GM12878 (cell line): Measurements from ENCODE around the gene ARCN1. TPM values are rescaled to one million over a fixed set of nuclear protein-coding genes. Genes with fewer than 3 reads are reported as not detected.

Experiments used
- microRNA-seq: library from miRNA; unstranded; fragments of <30 nt; microRNA quantifications from one replicate; pipeline ENCODE4, GENCODE V29; 2018
- polyA plus RNA-seq, 11 experiments: library from polyadenylated mRNA; depleted of rRNA in 4 of 11; unstranded in 6 of 11; stranded (reverse) in 5 of 11; fragments of >200 nt; fragmentation: Nextera tagmentation in 4 of 11; fragmentation: Illumina TruSeq in 1 of 11; extraction: Ambion mirVana in 4 of 11; extraction: Trizol in 1 of 11; gene quantifications; 1 replicate in 1 of 11; 2 replicates in 10 of 11; pipeline versions ENCODE4 v1.2.1 to v1.2.3, GENCODE V29; 2011 to 2016; ENCODE audit warnings: inconsistent platforms in 2 of 11, missing spikeins in 2 of 11, low read depth in 1 of 11
- small RNA-seq: library from RNA; depleted of rRNA; stranded (forward); fragments of <200 nt; gene quantifications from one replicate; pipeline ENCODE3, GENCODE V24; 2014
- total RNA-seq, 4 experiments: library from RNA; depleted of rRNA in 3 of 4; stranded (reverse); fragments of >200 nt in 3 of 4; fragmentation: Illumina TruSeq in 1 of 4; extraction: Trizol in 1 of 4; gene quantifications; 2 replicates each; pipeline versions ENCODE4 v1.2.1 to v1.2.3, GENCODE V29; 2013 to 2021

The ARCN1 gene
- total and polyA plus RNA-seq, 10 of the 15 experiments (the other 5 are each of a cell fraction or from before 2014, with no cell fraction given): 33.3 to 172 (median 106) TPM

Small RNA genes lying within 50 kb of the gene (microRNA-seq; reads per million reads assigned to microRNA genes)
- gene MIR6716: not detected

Small RNA genes lying within 50 kb of the gene (small RNA-seq; reads per million reads assigned to genes)
- gene RNU6-1157P: not detected

Other genes starting within 250 kb of the ARCN1 start
Only the 7 nearest of the 11 such genes appear.
- gene ATP5MG, start 170.8 kb upstream of the ARCN1 start, total RNA-seq (2014; rRNA removed): 211 and 295 TPM in 2 replicates
- gene ATP5MG, start 170.8 kb upstream of the ARCN1 start, total RNA-seq (2014; rRNA removed; fragmentation: Illumina TruSeq; extraction: Trizol): 317 and 321 TPM in 2 replicates
- 316 and 333 TPM in 2 replicates for gene ATP5MG, start 170.8 kb upstream of the ARCN1 start, total RNA-seq (2021)
- 735 and 1,009 TPM in 2 replicates for gene ATP5MG, start 170.8 kb upstream of the ARCN1 start, polyA plus RNA-seq (2011; rRNA removed)
- gene ATP5MG, start 170.8 kb upstream of the ARCN1 start, polyA plus RNA-seq (2014; fragmentation: Illumina TruSeq; extraction: Trizol): 287 and 299 TPM in 2 replicates
- gene ATP5MG, start 170.8 kb upstream of the ARCN1 start, polyA plus RNA-seq (2014; fragmentation: Nextera tagmentation; extraction: Ambion mirVana): 1,000 to 10,000 TPM; 2,154 to 2,276 TPM
- 531 and 577 TPM in 2 replicates for gene ATP5MG, start 170.8 kb upstream of the ARCN1 start, polyA plus RNA-seq (2014; rRNA removed)
- gene ATP5MG, start 170.8 kb upstream of the ARCN1 start, polyA plus RNA-seq (2016; fragmentation: Nextera tagmentation; extraction: Ambion mirVana): 1,000 to 10,000 TPM; 1,057 to 1,150 TPM
- gene KMT2A, start 135.9 kb upstream of the ARCN1 start, total RNA-seq (2014; rRNA removed): 24.9 and 25.2 TPM in 2 replicates
- gene KMT2A, start 135.9 kb upstream of the ARCN1 start, total RNA-seq (2014; rRNA removed; fragmentation: Illumina TruSeq; extraction: Trizol): 28.1 and 30.4 TPM in 2 replicates
- 52.6 and 56.9 TPM in 2 replicates for gene KMT2A, start 135.9 kb upstream of the ARCN1 start, total RNA-seq (2021)
- 25.7 and 27.1 TPM in 2 replicates for gene KMT2A, start 135.9 kb upstream of the ARCN1 start, polyA plus RNA-seq (2011; rRNA removed)
- gene KMT2A, start 135.9 kb upstream of the ARCN1 start, polyA plus RNA-seq (2014; fragmentation: Illumina TruSeq; extraction: Trizol): 38.6 and 39.0 TPM in 2 replicates
- gene KMT2A, start 135.9 kb upstream of the ARCN1 start, polyA plus RNA-seq (2014; fragmentation: Nextera tagmentation; extraction: Ambion mirVana): 1 to 10 TPM; 6.1 to 7.4 TPM
- 25.4 and 28.9 TPM in 2 replicates for gene KMT2A, start 135.9 kb upstream of the ARCN1 start, polyA plus RNA-seq (2014; rRNA removed)
- 10 to 100 TPM; 11.2 to 12.7 TPM for gene KMT2A, start 135.9 kb upstream of the ARCN1 start, polyA plus RNA-seq (2016; fragmentation: Nextera tagmentation; extraction: Ambion mirVana)
- gene TTC36, start 44.9 kb upstream of the ARCN1 start, total RNA-seq (2014; rRNA removed): 0.49 TPM in 1 of 2 replicates, not detected in the other
- gene TTC36, start 44.9 kb upstream of the ARCN1 start, total RNA-seq (2014; rRNA removed; fragmentation: Illumina TruSeq; extraction: Trizol): not detected in 2 replicates
- 0.27 TPM in 1 of 2 replicates, not detected in the other for gene TTC36, start 44.9 kb upstream of the ARCN1 start, total RNA-seq (2021)
- gene TTC36, start 44.9 kb upstream of the ARCN1 start, polyA plus RNA-seq (2011; rRNA removed): not detected in 2 replicates
- not detected in 2 replicates for gene TTC36, start 44.9 kb upstream of the ARCN1 start, polyA plus RNA-seq (2014; fragmentation: Illumina TruSeq; extraction: Trizol)
- gene TTC36, start 44.9 kb upstream of the ARCN1 start, polyA plus RNA-seq (2014; fragmentation: Nextera tagmentation; extraction: Ambion mirVana): not detected
- 0.22 and 0.28 TPM in 2 replicates for gene TTC36, start 44.9 kb upstream of the ARCN1 start, polyA plus RNA-seq (2014; rRNA removed)
- gene TTC36, start 44.9 kb upstream of the ARCN1 start, polyA plus RNA-seq (2016; fragmentation: Nextera tagmentation; extraction: Ambion mirVana): under 1 TPM; 0.59 to 0.78 TPM
- 7.9 and 13.9 TPM in 2 replicates for gene TMEM25, start 41.2 kb upstream of the ARCN1 start, total RNA-seq (2014; rRNA removed)
- 4.6 and 5.2 TPM in 2 replicates for gene TMEM25, start 41.2 kb upstream of the ARCN1 start, total RNA-seq (2014; rRNA removed; fragmentation: Illumina TruSeq; extraction: Trizol)
- 8.5 and 10.2 TPM in 2 replicates for gene TMEM25, start 41.2 kb upstream of the ARCN1 start, total RNA-seq (2021)
- gene TMEM25, start 41.2 kb upstream of the ARCN1 start, polyA plus RNA-seq (2011; rRNA removed): 3.3 and 5.2 TPM in 2 replicates
- 3.5 and 7.5 TPM in 2 replicates for gene TMEM25, start 41.2 kb upstream of the ARCN1 start, polyA plus RNA-seq (2014; fragmentation: Illumina TruSeq; extraction: Trizol)
- gene TMEM25, start 41.2 kb upstream of the ARCN1 start, polyA plus RNA-seq (2014; fragmentation: Nextera tagmentation; extraction: Ambion mirVana): 1 to 10 TPM; 1.4 to 1.7 TPM
- gene TMEM25, start 41.2 kb upstream of the ARCN1 start, polyA plus RNA-seq (2014; rRNA removed): 7.9 and 9.4 TPM in 2 replicates
- gene TMEM25, start 41.2 kb upstream of the ARCN1 start, polyA plus RNA-seq (2016; fragmentation: Nextera tagmentation; extraction: Ambion mirVana): 1 to 10 TPM; 8.2 to 9.1 TPM
- gene IFT46, start 6.5 kb upstream of the ARCN1 start, total RNA-seq (2014; rRNA removed): 15.4 and 19.3 TPM in 2 replicates
- 15.0 and 15.3 TPM in 2 replicates for gene IFT46, start 6.5 kb upstream of the ARCN1 start, total RNA-seq (2014; rRNA removed; fragmentation: Illumina TruSeq; extraction: Trizol)
- gene IFT46, start 6.5 kb upstream of the ARCN1 start, total RNA-seq (2021): 10.3 and 11.2 TPM in 2 replicates
- gene IFT46, start 6.5 kb upstream of the ARCN1 start, polyA plus RNA-seq (2011; rRNA removed): 26.6 and 29.7 TPM in 2 replicates
- 16.8 and 23.4 TPM in 2 replicates for gene IFT46, start 6.5 kb upstream of the ARCN1 start, polyA plus RNA-seq (2014; fragmentation: Illumina TruSeq; extraction: Trizol)
- 10 to 100 TPM; 19.4 to 21.6 TPM for gene IFT46, start 6.5 kb upstream of the ARCN1 start, polyA plus RNA-seq (2014; fragmentation: Nextera tagmentation; extraction: Ambion mirVana)
- 12.6 and 14.5 TPM in 2 replicates for gene IFT46, start 6.5 kb upstream of the ARCN1 start, polyA plus RNA-seq (2014; rRNA removed)
- 10 to 100 TPM; 14.2 to 16.6 TPM for gene IFT46, start 6.5 kb upstream of the ARCN1 start, polyA plus RNA-seq (2016; fragmentation: Nextera tagmentation; extraction: Ambion mirVana)
- 0.06 TPM in 1 of 2 replicates, not detected in the other for gene PHLDB1, start 35.2 kb downstream of the ARCN1 start, total RNA-seq (2014; rRNA removed)
- not detected in 2 replicates for gene PHLDB1, start 35.2 kb downstream of the ARCN1 start, total RNA-seq (2014; rRNA removed; fragmentation: Illumina TruSeq; extraction: Trizol)
- 0.23 and 0.27 TPM in 2 replicates for gene PHLDB1, start 35.2 kb downstream of the ARCN1 start, total RNA-seq (2021)
- 0.19 and 0.20 TPM in 2 replicates for gene PHLDB1, start 35.2 kb downstream of the ARCN1 start, polyA plus RNA-seq (2011; rRNA removed)
- 0.03 TPM in 1 of 2 replicates, not detected in the other for gene PHLDB1, start 35.2 kb downstream of the ARCN1 start, polyA plus RNA-seq (2014; fragmentation: Illumina TruSeq; extraction: Trizol)
- not detected for gene PHLDB1, start 35.2 kb downstream of the ARCN1 start, polyA plus RNA-seq (2014; fragmentation: Nextera tagmentation; extraction: Ambion mirVana)
- not detected in 2 replicates for gene PHLDB1, start 35.2 kb downstream of the ARCN1 start, polyA plus RNA-seq (2014; rRNA removed)
- under 1 TPM; 0.17 to 0.26 TPM for gene PHLDB1, start 35.2 kb downstream of the ARCN1 start, polyA plus RNA-seq (2016; fragmentation: Nextera tagmentation; extraction: Ambion mirVana)
- not detected in 2 replicates for gene TREH, start 107.2 kb downstream of the ARCN1 start, total RNA-seq (2014; rRNA removed)
- not detected in 2 replicates for gene TREH, start 107.2 kb downstream of the ARCN1 start, total RNA-seq (2014; rRNA removed; fragmentation: Illumina TruSeq; extraction: Trizol)
- not detected in 2 replicates for gene TREH, start 107.2 kb downstream of the ARCN1 start, total RNA-seq (2021)
- gene TREH, start 107.2 kb downstream of the ARCN1 start, polyA plus RNA-seq (2011; rRNA removed): not detected in 2 replicates
- gene TREH, start 107.2 kb downstream of the ARCN1 start, polyA plus RNA-seq (2014; fragmentation: Illumina TruSeq; extraction: Trizol): not detected in 2 replicates
- gene TREH, start 107.2 kb downstream of the ARCN1 start, polyA plus RNA-seq (2014; fragmentation: Nextera tagmentation; extraction: Ambion mirVana): not detected
- not detected in 2 replicates for gene TREH, start 107.2 kb downstream of the ARCN1 start, polyA plus RNA-seq (2014; rRNA removed)
- gene TREH, start 107.2 kb downstream of the ARCN1 start, polyA plus RNA-seq (2016; fragmentation: Nextera tagmentation; extraction: Ambion mirVana): not detected